Cardiac muscle cell (in vitro differentiated cells and primary cell): ENCODE measurements around the gene NCF2. TPM values are rescaled to one million over a fixed set of nuclear protein-coding genes. Genes with fewer than 3 reads are reported as not detected.

Source experiments
- DNase-seq, 2 donors: peaks; one replicate each; pipeline versions ENCODE4 v3.0.0 to v3.0.0-alpha.2; 2010 to 2017; ENCODE audit warnings: low read depth in 1 of 2, low spot score in 1 of 2
- H3K27ac ChIP-seq: fragments of 200-600 bp; sonication (generic); 2 replicates; pipeline ENCODE4 v1.5.1; 2016
- H3K27me3 ChIP-seq: fragments of 200-600 bp; sonication (generic); 2 replicates; pipeline ENCODE4 v1.6.0; 2016; ENCODE audit warnings: control low read depth
- H3K36me3 ChIP-seq: fragments of 200-600 bp; sonication (generic); 2 replicates; pipeline ENCODE4 v1.5.1; 2016; ENCODE audit warnings: control low read depth
- H3K4me1 ChIP-seq: fragments of 200-600 bp; sonication (generic); 2 replicates; pipeline ENCODE4 v1.8.1; 2017; ENCODE audit warnings: low read depth, mild to moderate bottlenecking, mixed run types
- H3K4me3 ChIP-seq: fragments of 200-600 bp; sonication (generic); 2 replicates; pipeline ENCODE4 v1.5.1; 2016; ENCODE audit warnings: mild to moderate bottlenecking
- H3K9me3 ChIP-seq: fragments of 200-600 bp; sonication (generic); 2 replicates; pipeline ENCODE4 v1.5.1; 2017; ENCODE audit warnings: low read depth, mild to moderate bottlenecking, control low read depth
- CTCF ChIP-seq: IDR thresholded peaks from 2 replicates; pipeline ENCODE4 v1.5.1; 2012; ENCODE audit warnings: low read depth, mild to moderate bottlenecking, low read length
- polyA plus RNA-seq: library from polyadenylated mRNA; unstranded; fragments of >200 nt; fragmentation: Nextera tagmentation; extraction: Ambion mirVana; gene quantifications from 2 replicates; pipeline ENCODE4 v1.2.1, GENCODE V29; 2016
- total RNA-seq: library from RNA; depleted of rRNA; stranded (reverse); fragments of >200 nt; gene quantifications from 2 replicates; pipeline ENCODE4 v1.2.3, GENCODE V29; 2016

Gene NCF2
- total and polyA plus RNA-seq, 2 experiments from 2014 or later, result 0.06 to 1.5 TPM

- no peak for TF ChIP-seq CTCF
- no peak overlapping the region for H3K4me3 ChIP-seq
- no peaks in the 10 kb centered on the region for H3K27me3 ChIP-seq
- H3K36me3 ChIP-seq, result peaks cover 47% of the 10 kb centered on the region
- no peaks in the 10 kb centered on the region for H3K4me1 ChIP-seq
- H3K9me3 ChIP-seq, result no peaks in the 10 kb centered on the region
- peak overlapping the region; percentile 46 for H3K27ac ChIP-seq
- no peak for DNase-seq
These were observed 37.8 kb downstream of the NCF2 start for GRCh38 chr1:183552441-183552840.

DNA sequence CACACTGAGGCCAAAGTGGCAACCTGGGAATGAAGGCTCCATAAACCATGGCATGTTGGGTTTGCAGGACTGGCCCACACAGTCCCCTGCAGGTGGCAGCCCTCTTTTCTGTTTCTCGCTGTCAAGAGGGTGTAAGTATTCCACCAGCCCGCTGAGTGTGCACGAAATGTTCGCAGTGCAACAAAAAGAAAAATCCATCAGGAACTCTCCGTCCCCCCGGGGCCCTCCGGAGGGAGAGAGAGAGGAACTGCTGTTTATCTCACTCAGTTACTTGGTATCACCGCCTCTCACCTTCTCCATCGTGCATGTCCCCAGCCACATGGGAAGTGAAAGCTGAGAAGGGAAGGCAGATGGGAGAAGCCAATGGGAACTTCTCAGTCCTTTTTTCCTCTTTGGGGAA, 38.3 kb downstream of the NCF2 start:
- TF ChIP-seq CTCF, result no peak
- H3K9me3 ChIP-seq, result no peaks in the 10 kb centered on the region
- no peak for DNase-seq
- no peak overlapping the region for H3K4me3 ChIP-seq
- no peaks in the 10 kb centered on the region for H3K27me3 ChIP-seq
- H3K36me3 ChIP-seq, result peaks cover 52% of the 10 kb centered on the region
- H3K4me1 ChIP-seq, result no peaks in the 10 kb centered on the region
- peak overlapping the region; percentile 46 for H3K27ac ChIP-seq

DNA sequence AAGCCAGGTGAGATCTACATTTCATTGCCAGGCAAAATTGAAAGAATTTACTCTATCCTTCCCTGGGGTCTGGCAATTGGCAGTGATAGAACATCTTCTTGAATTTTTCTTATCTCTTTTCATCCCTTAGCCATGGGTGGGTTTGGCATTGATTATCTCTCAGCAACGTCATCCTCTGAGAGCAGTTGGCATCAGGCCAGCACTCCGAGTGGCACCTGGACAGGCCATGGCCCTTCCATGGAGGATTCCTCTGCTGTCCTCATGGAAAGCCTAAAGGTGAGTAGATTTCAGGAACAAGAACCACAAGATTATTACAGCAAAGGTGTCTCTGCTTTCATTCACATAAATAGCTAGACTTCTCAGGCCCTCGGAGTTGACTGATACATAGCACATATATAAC, 39.3 kb downstream of the NCF2 start:
- H3K36me3 ChIP-seq, result peaks cover 61% of the 10 kb centered on the region
- DNase-seq, result no peak
- H3K27ac ChIP-seq, result no peak overlapping the region
- no peak overlapping the region for H3K4me3 ChIP-seq
- no peaks in the 10 kb centered on the region for H3K27me3 ChIP-seq
- H3K4me1 ChIP-seq, result no peaks in the 10 kb centered on the region
- no peaks in the 10 kb centered on the region for H3K9me3 ChIP-seq
- no peak for TF ChIP-seq CTCF

GRCh38 chr1:183548116-183548515, 42.1 kb downstream of the NCF2 start:
- no peak for DNase-seq
- H3K4me3 ChIP-seq, result no peak overlapping the region
- no peaks in the 10 kb centered on the region for H3K4me1 ChIP-seq
- no peak for TF ChIP-seq CTCF
- H3K27me3 ChIP-seq, result no peaks in the 10 kb centered on the region
- H3K27ac ChIP-seq, result no peak overlapping the region
- H3K9me3 ChIP-seq, result no peaks in the 10 kb centered on the region
- H3K36me3 ChIP-seq, result peaks cover 73% of the 10 kb centered on the region

GRCh38 chr1:183546427-183546826, 43.8 kb downstream of the NCF2 start:
- Histone ChIP-seq H3K36me3 (peaks cover 78% of the 10 kb centered on the region), H3K4me3 (no peak overlapping the region), H3K27ac (no peak overlapping the region), H3K9me3 (no peaks in the 10 kb centered on the region), H3K4me1 (no peaks in the 10 kb centered on the region), H3K27me3 (no peaks in the 10 kb centered on the region)
- TF ChIP-seq CTCF, result no peak
- no peak for DNase-seq
